Prostate gland (tissue), 2 donors: ENCODE data around the gene AP3B1. TPM values are rescaled to one million over a fixed set of nuclear protein-coding genes. Genes with fewer than 3 reads are reported as not detected.

Source experiments
- DNase-seq: peaks from one replicate; pipeline ENCODE4 v3.0.0-alpha.2; 2019; ENCODE audit warnings: low spot score
- H3K27ac ChIP-seq, 2 donors: fragments of 200-600 bp; sonication (generic); 2 replicates each; pipeline ENCODE4 v1.5.1; 2017 to 2019
- H3K27me3 ChIP-seq: fragments of 200-600 bp; sonication (generic); replicated peaks from 2 replicates; pipeline ENCODE4 v1.5.1; 2019; ENCODE audit not compliant: insufficient read depth
- H3K36me3 ChIP-seq, 2 donors: fragments of 200-600 bp; sonication (generic); 1 replicate in 1 of 2; 2 replicates in 1 of 2; pipeline versions ENCODE4 v1.5.1 to v1.8.1; 2017 to 2019
- H3K4me1 ChIP-seq: fragments of 200-600 bp; sonication (generic); replicated peaks from 2 replicates; pipeline ENCODE4 v1.5.1; 2019
- H3K4me3 ChIP-seq, 2 donors: fragments of 200-600 bp; sonication (generic); 2 replicates each; pipeline ENCODE4 v1.5.1; 2017 to 2019
- H3K9me3 ChIP-seq: fragments of 200-600 bp; sonication (generic); 2 replicates; pipeline ENCODE4 v1.5.1; 2017
- POLR2A ChIP-seq: fragments of 450-650 bp; IDR thresholded peaks from one replicate; pipeline ENCODE4 v1.6.1; 2016; ENCODE audit warnings: antibody characterized with exemption, mild to moderate bottlenecking
- POLR2AphosphoS5 ChIP-seq: sonication (generic); formaldehyde crosslinking; IDR thresholded peaks from one replicate; pipeline ENCODE4 v1.6.1; 2017; ENCODE audit warnings: antibody characterized with exemption
- WGBS: methylation state at CpG from one replicate; pipeline ENCODE4 v1.1.5; 2018; 5-methylcytosine and 5-hydroxymethylcytosine counted together
- intact Hi-C: fragments of 100-400 bp; cut with DNase I; formaldehyde crosslinking; loops from one replicate; pipeline ENCODE4 v1.14.2; 2022
- total RNA-seq, 2 donors: library from RNA; depleted of rRNA; stranded (reverse); fragments of >200 nt; gene quantifications; one replicate each; pipeline ENCODE4 v1.1.0, GENCODE V29; 2016
- TF ChIP-seq, protein P1 (sequence below), 4 experiments: fragments of 200-600 bp in 2 of 4; fragments of 450-650 bp in 2 of 4; sonication (generic) in 2 of 4; IDR thresholded peaks; 1 replicate in 3 of 4; 2 replicates in 1 of 4; pipeline ENCODE4 v1.5.1; 2016 to 2019; ENCODE audit warnings: antibody characterized with exemption in 4 of 4, mild to moderate bottlenecking in 2 of 4, moderate library complexity in 2 of 4

Gene AP3B1
- total RNA-seq, 2 donors from 2014 or later: 33.1 to 60.5 TPM

DNA sequence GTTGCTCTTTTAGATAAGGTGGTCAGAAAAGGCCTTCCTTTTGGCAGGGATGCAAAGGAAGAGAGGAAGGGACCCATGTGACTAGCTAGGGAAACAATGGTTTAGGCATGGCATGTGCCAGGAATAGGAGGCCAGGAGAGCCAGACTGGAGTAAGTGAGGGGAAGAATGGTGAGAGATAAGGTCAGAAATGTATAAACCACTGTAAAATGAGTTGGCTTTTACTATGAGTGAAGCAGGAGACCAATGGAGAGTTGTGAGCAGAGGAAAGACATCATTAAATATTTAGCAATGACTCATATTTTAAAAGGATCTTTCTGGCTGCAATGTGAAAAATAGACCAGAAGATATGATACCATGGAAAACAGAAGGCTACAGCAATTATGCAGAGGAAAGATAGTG lies 50.9 kb downstream of the AP3B1 start:
- H3K27me3 ChIP-seq: no peaks in the 10 kb centered on the region
- no peak overlapping the region for H3K27ac ChIP-seq
- intact Hi-C loops: no loop called here
- H3K9me3 ChIP-seq: no peaks in the 10 kb centered on the region
- no peak for DNase-seq
- no peaks in the 10 kb centered on the region for H3K36me3 ChIP-seq
- no peaks in the 10 kb centered on the region for H3K4me1 ChIP-seq
- TF ChIP-seq, protein P1, sequence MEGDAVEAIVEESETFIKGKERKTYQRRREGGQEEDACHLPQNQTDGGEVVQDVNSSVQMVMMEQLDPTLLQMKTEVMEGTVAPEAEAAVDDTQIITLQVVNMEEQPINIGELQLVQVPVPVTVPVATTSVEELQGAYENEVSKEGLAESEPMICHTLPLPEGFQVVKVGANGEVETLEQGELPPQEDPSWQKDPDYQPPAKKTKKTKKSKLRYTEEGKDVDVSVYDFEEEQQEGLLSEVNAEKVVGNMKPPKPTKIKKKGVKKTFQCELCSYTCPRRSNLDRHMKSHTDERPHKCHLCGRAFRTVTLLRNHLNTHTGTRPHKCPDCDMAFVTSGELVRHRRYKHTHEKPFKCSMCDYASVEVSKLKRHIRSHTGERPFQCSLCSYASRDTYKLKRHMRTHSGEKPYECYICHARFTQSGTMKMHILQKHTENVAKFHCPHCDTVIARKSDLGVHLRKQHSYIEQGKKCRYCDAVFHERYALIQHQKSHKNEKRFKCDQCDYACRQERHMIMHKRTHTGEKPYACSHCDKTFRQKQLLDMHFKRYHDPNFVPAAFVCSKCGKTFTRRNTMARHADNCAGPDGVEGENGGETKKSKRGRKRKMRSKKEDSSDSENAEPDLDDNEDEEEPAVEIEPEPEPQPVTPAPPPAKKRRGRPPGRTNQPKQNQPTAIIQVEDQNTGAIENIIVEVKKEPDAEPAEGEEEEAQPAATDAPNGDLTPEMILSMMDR (IDR thresholded peaks at IDR 0.05): no peak
- TF ChIP-seq POLR2AphosphoS5 (no peak), POLR2A (no peak)
- no peak overlapping the region for H3K4me3 ChIP-seq

DNA sequence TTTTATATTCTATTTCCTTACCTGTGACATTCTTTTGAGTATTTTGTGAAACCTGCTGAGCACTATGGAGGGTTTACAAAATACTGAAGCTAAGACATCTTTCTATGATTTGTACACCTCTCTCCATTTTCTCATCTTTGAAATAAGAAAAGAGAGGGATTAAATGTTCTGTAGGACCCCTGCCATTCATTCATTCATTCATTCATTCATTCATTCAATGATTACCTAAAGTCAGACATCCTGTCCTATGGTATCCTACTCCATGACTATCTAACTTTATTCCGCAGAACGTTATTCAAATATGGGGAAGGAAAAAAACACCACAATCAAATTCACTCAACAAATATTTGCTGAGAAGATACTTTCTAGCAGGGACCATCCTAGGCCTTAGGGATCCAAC lies 51.4 kb downstream of the AP3B1 start:
- intact Hi-C loops: no loop called here
- DNase-seq: no peak
- Histone ChIP-seq H3K4me3 (no peak overlapping the region), H3K27ac (no peak overlapping the region), H3K4me1 (no peaks in the 10 kb centered on the region), H3K9me3 (no peaks in the 10 kb centered on the region), H3K27me3 (no peaks in the 10 kb centered on the region), H3K36me3 (no peaks in the 10 kb centered on the region)
- TF ChIP-seq POLR2A (no peak), POLR2AphosphoS5 (no peak)
- TF ChIP-seq, protein P1 (IDR thresholded peaks at IDR 0.05): no peak
- 93% methylated on average over 2 of the region's 2 CpGs for WGBS

DNA sequence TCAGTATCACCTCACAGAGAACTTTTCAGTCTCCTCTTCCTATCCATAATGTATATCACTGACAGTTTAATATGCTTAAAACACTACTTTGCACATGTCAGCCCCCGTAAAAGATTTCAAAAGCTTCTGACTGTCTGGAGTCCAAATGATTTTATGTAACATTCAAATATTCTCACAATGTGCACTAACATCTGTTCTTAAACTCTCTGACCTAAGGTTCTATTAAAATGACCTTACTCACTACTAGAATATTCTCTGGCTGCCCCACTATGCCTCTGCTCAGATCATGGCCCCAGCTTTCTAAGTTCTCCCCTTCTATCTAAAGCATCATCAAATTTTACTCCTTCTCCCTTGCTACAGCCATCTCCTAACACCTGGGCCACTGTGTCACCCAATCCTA lies 52.5 kb downstream of the AP3B1 start:
- H3K27me3 ChIP-seq: no peaks in the 10 kb centered on the region
- H3K4me3 ChIP-seq: no peak overlapping the region
- H3K27ac ChIP-seq: no peak overlapping the region
- no peaks in the 10 kb centered on the region for H3K36me3 ChIP-seq
- H3K4me1 ChIP-seq: no peaks in the 10 kb centered on the region
- WGBS: 58% methylated on average over 1 of the region's 1 CpG
- no peak for DNase-seq
- intact Hi-C loops: no loop called here
- TF ChIP-seq POLR2A (no peak), POLR2AphosphoS5 (no peak)
- TF ChIP-seq, protein P1 (IDR thresholded peaks at IDR 0.05): no peak
- H3K9me3 ChIP-seq: no peaks in the 10 kb centered on the region

GRCh38 chr5:78237911-78238310 lies 56.6 kb downstream of the AP3B1 start:
- TF ChIP-seq POLR2A: no peak
- TF ChIP-seq, protein P1 (IDR thresholded peaks at IDR 0.05): no peak
- no peak for TF ChIP-seq POLR2AphosphoS5
- no peaks in the 10 kb centered on the region for H3K9me3 ChIP-seq
- no peaks in the 10 kb centered on the region for H3K4me1 ChIP-seq
- no peaks in the 10 kb centered on the region for H3K36me3 ChIP-seq
- no peak overlapping the region for H3K4me3 ChIP-seq
- no peak for DNase-seq
- intact Hi-C loops: no loop called here
- no peak overlapping the region for H3K27ac ChIP-seq
- 84% methylated on average over 3 of the region's 3 CpGs for WGBS
- no peaks in the 10 kb centered on the region for H3K27me3 ChIP-seq

- Histone ChIP-seq H3K9me3 (no peaks in the 10 kb centered on the region), H3K4me3 (no peak overlapping the region), H3K4me1 (no peaks in the 10 kb centered on the region), H3K36me3 (no peaks in the 10 kb centered on the region), H3K27ac (no peak overlapping the region), H3K27me3 (no peaks in the 10 kb centered on the region)
- no peak for DNase-seq
- intact Hi-C loops: no loop called here
- WGBS: 71% methylated on average over 2 of the region's 2 CpGs
- TF ChIP-seq, protein P1 (IDR thresholded peaks at IDR 0.05): no peak
- no peak for TF ChIP-seq POLR2AphosphoS5
- no peak for TF ChIP-seq POLR2A
Measured at GRCh38 chr5:78236046-78236445, 58.5 kb downstream of the AP3B1 start.
